HG02763 (cell line): Measurements from ENCODE around the gene SLC66A2.

Experiments
- ATAC-seq: cut with Tn5 transposase; IDR thresholded peaks from one replicate; pipeline ENCODE4 v1.9.1; 2021; ENCODE audit warnings: mild to moderate bottlenecking, moderate library complexity; ENCODE audit not compliant: unreplicated experiment

SLC66A2 gene

DNA sequence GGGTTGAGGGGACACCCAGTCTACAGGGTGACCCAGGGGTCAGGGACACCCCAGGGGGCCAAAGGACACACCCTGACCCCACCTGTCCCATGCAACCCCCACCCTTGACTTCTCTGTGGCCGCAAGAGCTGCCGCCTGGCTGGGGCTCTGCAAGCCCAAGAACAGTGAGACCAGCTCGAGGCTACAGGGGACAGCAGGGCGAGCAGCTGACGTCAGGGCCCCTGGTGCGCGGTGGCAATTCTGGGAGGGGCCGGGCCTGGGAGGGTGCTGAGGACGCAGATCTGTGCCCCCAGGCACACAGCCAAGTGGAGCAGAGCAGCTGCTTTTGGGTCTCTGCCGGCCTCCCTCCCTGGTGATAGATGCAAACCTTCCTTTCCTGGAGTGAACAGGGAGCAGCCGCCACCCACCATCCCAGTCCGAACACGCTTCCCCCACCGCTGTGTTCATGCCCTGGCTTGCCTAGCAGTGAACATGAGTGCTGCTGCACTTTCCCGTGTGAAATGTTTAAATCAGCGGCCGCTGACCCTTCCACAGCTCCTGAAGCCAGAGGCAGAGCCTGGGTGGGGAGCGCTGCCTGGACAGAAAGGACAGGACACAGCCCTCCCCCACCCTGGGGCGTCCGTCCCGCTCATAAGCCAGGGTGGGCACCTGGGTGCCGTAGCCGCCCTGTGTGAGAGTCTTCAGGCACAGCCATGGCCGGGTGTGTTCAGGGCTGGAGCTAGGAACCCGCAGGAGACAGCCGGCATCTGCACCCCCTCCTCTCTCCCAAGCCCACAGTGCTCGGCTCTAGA, 46.9 kb downstream of the SLC66A2 start:
- ATAC-seq: no peak

DNA sequence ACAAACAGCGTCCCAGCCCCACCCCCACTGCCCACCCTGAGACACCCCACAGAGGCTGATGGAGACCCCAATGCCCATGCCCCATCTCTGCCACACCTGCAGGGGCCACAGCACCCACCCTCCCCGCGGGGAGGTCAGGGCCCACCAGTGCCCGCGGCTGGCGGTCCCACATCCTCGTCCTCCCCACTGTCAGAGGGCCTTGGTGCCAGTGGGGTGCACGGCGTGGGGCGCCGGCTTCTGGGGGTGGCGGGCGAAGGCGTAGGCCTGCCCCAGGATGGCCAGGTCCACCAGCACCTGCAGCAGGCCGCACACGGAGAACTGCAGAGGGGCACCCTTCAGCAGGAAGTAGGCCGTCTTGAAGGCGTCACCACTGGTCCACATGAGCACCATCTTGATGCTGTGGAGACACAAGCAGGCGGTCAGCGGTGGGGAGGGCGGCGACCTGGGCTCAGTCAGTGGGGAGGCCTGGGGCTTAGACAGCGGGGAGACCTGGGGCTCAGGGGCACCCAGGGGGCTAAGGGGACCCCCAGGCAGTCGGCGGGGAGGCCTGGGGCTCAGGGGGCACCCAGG, 47.6 kb downstream of the SLC66A2 start:
- ATAC-seq: no peak

DNA sequence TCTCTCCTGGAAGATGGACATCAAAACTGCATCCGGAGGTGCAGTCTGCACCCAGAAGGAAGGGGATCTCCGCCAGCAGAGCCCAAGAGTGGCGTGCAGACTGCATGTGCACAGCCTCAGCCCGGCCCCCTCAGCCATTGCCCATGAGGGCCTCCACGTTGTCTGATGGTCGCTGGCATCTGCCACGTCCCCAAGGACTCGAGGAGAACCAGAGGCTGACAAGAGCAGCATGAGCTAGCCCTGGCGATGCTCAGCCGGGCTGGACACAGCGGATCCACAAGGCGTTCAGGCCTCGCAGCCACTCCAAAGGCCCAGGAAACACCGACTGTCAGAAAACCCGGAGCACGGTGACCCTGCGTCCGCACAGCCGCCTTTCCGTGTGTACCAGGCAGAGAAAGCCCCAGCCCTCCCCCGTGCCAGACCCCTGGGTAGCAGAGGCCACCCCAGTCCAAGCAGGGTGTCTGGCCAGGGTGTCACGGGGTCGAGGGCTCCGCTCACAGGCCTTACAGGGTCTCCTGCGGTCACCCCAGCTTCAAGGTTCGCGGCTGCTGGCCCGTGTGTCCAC, 48.3 kb downstream of the SLC66A2 start:
- ATAC-seq: no peak

DNA sequence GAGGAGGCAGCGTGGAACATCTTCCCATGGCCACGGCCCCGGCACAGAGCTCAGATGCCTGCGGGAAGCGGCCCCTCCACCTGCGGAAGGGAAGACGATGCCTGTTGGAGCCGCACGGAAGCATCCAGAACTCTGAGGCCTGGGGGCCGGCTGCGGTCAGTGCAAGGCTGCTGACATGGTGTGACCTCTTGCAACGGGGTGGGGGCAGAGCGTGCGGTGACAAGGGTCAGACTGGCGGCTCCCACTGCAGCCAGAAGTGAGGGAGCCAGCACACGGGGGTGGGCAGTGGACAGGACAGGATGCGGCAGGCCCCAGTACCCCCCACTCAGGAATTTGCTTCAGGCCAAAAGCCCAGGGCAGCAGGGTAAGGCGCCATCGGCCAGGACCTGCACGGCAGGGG, 48.8 kb downstream of the SLC66A2 start:
- ATAC-seq: no peak

DNA sequence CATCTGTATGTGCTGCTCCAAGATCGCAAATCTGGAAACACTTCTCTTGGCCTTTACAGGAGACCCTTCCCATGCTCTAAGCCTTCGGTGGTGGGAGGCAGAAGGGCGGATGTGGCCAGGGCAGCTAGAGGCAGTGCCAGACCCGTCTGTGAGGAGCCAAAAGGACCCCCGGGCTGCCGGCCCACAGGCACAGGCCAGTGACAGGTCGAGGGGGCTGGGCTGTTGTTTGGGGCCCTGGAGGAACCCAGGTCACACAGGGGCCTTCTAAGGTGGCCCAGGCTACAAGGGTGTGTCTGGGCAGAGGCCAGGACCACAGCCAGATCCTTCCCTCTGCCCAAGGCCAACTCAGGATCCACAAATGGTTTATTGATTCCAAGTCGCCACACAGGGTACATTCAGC, 49.4 kb downstream of the SLC66A2 start:
- no peak for ATAC-seq

DNA sequence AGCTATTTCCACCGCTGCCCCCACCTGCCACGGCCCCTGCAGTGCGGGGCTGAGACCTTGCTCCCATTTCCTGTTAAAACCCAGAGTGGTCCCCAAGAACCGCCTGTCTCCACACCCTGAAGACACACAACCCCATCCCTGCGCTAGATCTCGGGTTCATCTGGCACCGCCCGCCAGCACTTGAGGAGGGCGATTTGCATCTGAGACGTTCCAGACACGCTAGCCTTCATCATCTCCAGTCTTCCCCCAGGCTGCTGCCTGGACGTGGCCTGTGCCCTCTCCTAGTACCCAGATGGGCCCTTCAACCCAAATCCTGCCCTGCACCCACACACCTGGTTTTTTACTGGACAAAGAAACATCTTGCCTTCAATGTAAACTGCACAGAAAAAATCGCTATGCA, 49.8 kb downstream of the SLC66A2 start:
- no peak for ATAC-seq

DNA sequence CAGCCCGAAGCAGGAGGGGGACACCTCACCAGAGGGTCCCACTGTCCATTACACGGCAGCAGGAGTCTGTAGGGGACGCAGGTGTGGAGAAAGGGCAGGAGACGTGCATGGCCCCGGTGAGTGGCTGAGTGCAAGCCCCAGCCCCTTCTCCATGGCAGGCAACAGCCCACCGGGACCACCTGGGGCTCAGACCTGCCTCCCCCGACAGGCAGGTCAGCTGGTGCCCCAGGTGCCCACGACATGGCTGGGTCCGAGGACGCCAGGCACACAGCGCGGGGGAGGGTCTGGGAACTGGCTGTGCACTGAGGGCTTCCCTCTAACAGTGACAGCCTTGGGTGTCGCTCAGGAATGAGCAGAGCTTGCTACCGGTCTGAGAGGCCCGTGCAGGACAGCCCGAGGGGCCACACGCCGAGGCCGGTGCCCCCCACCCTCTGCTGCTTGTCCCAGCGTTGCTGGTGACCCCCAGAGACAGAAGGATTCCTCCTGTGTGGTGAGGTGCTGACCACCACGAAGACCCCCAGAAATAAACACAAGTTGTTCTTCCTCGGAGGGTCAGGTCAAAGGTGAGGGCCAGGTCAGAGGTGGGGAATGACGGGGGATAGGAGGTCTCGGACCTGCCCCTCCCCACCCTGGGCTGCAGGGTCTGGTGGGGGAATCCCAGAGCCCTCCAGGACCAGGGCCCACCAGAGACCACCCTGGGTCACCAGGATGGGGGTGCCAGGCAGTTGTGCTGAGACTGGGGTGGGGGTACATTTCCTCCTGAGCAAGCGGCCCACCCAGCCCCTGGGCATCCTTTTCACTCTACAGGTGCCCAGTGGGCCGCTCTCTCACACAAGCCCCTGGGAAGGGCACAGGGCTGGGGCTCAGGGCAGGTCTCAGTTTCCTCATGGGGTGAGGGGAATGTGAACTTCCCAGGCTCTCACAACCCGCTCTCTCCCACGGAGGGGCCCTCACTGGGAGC, 50.6 kb downstream of the SLC66A2 start:
- ATAC-seq: no peak

DNA sequence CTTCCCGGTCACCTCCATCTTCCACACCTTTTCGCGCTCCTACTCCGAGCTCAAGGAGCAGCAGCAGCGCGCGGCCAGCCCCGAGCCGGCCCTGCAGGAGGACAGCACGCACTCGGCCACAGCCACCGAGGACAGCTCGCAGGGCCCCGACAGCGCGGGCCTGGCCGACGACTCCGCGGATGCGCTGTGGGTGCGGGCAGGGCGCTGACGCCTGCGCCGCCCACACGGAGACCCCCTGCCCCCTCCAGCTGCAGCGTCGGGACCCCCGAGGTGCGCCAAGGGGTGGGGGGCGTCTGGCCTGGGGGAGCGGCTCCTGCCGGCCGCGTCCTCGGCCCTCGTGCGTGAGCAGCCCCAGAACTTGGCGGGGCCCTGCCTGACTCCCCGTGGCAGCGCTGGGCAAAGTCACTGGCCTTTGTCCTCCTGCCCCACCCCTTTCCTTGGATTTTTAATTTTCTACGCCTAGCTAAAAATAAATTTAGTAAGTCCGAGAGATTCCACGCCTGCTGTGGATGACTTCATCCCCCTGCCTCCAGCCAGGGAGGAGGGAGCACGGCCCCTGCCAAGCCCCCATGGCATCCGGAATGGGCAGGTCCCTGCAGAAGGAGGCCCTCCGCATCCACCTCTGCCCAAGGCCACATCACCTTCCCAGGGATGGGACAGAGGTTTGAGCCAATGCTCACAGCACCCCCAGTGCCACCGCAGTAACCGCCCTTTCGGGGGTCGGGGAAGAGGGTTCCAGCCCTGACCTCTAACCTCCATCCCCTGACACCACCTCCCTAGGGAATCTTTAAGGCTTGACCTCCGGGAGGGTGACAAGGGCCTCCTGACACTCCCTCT, 51.6 kb downstream of the SLC66A2 start:
- no peak for ATAC-seq

DNA sequence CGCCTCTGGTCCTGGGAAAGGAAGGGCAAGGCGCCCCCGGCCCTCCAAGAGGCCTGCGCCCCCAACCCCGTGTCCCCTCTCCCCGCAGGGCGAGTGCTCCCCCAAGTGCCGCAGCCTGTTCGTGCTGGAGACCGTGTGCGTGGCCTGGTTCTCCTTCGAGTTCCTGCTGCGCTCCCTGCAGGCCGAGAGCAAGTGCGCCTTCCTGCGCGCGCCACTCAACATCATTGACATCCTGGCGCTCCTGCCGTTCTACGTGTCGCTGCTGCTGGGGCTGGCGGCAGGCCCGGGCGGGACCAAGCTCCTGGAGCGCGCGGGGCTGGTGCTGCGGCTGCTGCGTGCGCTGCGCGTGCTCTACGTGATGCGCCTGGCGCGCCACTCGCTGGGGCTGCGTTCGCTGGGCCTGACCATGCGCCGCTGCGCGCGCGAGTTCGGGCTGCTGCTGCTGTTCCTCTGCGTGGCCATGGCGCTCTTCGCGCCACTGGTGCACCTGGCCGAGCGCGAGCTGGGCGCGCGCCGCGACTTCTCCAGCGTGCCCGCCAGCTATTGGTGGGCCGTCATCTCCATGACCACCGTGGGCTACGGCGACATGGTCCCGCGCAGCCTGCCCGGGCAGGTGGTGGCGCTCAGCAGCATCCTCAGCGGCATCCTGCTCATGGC, 52.4 kb downstream of the SLC66A2 start:
- ATAC-seq: no peak

DNA sequence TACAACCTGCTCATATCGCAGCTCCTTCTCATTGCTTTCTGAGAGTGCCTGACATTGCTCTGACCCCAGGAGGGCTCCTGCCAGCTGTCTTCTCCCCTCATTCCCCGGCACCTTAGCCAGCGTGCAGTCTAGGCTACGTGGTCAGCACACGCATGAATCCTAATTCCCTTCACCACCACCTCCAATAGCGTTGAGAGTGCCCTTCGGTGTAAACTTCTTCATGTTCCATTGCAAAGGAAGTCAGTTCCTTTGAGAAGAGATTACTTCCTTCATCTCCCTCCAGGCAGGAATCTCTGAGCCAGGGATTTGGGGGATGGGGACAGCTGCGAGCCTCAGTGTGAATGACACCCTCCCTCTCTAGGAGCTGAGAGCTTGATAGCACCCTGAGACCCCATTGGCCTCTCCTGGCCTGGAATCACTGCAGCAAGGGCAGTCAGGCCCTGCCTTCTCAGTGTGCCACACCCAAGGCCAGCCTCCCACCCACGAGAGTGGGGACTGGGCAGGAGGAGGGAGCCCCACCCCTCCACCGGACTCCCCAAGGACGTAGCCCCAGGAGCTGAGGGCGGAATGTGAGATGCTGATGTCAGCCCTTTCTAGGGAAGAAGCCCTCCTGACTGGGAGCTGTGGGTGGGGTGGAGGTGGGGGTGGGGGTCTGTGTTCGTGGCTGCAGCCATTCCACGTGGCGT, 53.4 kb downstream of the SLC66A2 start:
- no peak for ATAC-seq

DNA sequence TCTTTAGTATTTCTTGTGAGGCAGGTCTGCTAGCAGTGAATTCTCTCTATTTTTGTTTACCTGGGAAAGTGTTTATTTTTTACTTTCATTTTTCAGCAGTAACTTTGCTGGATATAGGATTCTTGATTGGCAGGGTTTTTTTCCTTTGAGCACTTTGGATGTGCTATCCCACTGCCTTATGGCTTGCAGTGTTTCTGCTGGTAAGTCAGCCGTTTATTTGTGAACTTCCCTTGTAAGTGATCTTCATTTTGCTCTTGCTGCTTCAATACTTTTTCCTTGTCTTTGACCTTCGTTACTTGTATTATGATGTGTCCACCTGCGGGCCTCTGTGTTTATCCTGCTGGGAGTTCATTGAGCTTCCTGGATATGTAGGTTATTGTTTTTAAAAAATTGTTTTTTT, 54.7 kb downstream of the SLC66A2 start:
- ATAC-seq: no peak

DNA sequence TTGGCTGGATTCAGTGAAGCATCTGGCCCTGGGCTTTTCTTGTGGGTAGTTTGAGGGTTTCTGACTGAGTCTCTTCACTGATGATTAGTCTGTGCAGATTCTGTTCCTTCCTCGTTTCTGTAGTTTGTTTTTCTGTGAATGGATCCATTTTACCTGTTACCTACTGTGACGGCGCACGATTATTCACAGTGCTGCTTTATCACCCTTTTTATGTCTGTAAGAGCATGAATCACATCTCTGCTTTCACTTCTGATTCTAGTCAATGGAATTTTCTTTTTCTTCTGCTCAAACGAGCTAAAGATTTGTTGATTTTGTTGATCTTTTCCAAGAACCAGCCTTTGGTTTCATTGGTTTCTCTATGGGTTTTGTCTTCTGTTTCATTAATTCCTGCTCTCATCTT, 60.8 kb downstream of the SLC66A2 start:
- no peak for ATAC-seq

DNA sequence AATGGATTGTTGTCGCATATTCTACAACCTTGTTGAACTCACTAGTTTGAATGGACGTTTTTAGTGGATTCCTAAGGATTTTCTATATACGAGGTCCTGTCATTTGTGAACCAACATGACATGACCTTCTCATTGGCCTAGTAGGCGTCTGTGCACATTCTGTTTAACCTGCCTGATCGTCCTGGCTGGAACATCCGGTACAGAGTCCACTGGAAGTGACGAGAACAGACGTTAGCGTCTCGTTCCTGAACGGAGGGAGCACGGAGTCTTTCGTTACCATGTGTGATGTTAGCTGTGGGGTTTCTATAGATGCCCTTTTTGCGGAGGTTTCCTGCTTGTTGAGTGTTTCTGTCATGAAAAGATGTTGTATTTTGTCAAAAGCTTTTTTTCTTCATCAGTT, 61.9 kb downstream of the SLC66A2 start:
- no peak for ATAC-seq

DNA sequence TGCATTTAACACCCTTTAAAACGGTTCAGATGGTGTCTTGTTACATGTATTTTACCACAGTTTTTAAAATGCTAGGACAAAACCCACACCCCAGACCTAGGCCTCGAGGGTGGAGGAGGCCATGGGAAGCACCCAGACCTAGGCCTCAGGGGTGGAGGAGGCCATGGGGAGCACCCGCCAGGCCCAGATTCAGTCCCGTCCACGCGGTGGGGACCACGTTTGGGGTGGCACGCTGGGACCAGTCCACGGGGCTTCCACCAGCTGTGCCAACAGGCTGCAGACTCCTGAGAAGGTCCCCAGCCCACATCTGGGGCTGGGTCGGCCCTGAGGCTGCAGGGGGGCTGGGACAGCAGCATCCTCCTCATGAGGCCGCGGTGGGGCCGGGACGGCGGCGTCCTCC, 63.4 kb downstream of the SLC66A2 start:
- ATAC-seq: no peak

DNA sequence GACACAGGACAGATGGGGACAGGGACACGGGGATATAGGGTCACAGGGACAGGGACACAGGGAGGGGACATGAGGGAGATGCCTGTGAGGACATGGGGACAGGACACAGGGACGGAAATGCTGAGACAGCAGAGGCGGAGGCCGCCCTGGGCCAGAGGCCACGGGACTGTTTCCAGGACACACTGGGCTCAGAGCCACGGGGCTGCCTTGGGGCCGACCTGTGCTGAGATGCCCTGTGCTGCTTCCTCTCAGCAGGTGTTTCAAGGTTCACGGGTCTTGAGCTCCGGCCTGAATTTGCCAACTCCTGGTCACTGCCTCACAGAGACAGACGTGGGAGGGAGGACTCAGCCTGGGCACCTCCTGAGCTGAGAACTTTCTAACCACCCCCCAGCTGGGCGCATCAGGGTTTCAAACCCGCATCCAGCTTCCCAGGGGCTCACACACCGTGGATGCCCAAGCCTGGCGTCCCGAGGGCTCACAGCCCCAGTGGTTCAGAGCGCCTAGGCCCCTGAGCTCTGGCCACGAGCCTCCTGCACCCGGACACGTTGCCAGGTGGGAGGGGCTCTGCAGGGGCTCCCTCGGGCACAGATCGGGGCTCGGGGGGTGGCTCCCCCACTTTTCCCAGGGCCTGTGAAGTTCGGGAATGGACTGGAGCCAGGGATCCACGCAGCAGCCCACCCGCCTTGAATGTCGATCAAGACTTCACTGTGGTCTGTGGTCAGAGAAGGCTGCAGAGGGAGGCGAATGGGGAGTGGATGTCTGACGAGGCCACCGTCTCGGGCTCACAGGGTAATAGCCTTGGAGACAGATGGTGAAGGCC, 64.1 kb downstream of the SLC66A2 start:
- no peak for ATAC-seq

DNA sequence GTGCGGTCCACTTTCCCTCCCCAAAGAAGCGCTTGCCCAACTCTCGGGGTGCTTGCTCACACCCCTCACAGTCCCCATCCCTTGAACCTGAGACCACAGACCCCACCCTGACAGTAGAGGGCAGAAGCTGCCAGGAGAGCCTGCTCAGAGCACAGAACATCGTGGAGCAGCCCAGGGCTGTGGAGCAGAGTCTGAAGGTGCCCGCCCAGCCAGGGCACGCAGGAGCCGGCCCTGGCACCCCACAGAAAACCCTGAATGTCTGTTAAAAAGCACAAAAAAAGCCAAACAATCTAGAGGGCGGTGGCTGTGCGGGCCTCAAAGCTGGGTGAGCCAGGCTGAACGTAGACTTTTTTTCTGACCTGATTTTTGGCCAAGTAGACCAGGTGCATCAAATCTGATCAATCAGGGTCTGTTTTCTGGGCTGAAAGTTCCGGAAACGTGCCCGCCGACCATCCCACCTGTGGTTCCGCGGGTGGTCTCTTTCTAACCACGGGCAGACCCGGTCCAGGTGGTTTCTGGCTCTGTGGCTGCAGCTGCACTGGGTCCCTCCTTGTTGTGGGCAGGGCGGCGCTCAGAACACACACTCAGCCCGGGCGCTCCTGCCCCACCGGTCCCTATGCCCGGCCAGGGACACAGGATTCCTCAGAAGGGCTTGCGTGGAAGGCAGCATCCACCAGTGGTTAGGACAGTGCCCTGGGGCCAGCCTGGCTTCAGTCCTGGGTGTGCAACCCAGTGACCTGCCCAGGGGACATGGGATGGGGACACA, 66.3 kb downstream of the SLC66A2 start:
- no peak for ATAC-seq

DNA sequence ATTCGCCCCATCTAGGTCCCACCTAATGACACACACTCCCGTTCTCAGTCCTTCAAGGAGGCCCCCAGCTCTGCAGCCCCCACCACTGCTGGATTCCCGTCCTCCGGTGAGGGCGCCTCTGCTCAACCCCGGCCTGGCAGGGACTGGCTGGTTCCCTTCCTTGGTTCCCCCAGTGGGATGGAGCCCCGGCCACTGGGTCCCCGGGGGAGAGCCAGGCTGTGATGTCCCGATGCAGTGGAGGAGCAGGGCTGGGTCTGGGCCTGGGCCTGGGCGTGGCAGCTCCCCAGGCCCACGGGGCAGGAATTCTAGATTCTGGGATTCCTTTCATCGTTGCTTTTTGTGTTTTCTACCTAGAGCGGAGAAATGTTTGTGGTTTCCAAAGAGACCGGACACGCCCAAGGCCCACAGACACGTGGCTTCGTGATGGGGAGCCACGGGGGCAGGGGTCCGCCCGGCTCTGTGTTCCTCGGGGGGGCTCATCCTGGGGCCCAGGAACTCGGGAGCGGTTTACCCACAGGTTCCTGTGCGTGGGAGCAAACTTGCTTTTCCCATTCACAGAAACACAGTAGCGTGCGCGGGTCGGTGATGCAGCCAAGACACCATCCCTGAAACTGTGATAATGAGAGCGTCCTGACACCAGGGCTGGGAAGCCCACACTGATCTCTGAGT, 67.0 kb downstream of the SLC66A2 start:
- ATAC-seq: no peak
